ENCODE data around the gene GPR183.

DNA sequence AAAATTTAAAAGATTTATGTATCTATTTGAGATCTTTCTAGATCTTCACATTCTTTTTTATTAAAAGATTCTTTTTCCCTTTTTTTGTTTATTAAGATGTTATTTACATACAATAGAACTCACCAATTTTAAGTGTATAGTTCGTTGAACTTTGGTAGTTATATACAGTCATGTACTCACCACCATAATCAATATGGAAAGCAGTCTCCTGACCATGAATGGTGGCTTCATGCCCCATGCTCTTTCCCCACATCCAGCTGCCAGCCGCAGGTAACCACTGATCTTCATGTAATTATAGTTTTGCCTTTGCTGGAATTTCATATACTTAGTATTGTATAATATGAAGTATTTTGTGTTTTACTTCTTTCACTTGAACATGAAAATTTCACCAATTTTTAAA is 20.6 kb upstream of the GPR183 start:
- TF ChIP-seq EZH2 (IDR thresholded peaks at IDR 0.05) (no peak), POLR2AphosphoS5 (IDR thresholded peaks at IDR 0.05; ENCODE audit: borderline replicate concordance, low read depth, low read length) (no peak)

Measured in SK-N-MC (cell line).